Measurements from ENCODE around the gene FAM200C. TPM values are rescaled to one million over a fixed set of nuclear protein-coding genes. Genes with fewer than 3 reads are reported as not detected.

Gene FAM200C
- total and polyA plus RNA-seq, 2 donors (not counting 1 experiment from before 2014, with no cell fraction given) = 0.28 to 1.3 TPM

DNA sequence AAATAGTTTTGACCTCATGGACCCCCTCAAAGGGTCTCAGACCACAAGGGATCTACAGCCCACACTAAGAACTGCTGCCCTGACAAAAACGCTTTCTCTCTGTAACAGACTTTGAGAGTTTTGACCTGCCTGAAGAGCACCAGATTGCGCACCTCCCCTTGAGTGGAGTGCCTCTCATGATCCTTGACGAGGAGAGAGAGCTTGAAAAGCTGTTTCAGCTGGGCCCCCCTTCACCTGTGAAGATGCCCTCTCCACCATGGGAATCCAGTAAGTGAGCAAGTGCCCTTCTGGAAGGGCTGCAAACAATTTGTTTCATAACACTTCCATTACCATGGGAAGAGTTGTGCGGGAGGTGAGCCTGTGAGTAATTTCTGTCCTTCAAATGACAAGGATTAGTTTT is 27.8 kb upstream of the FAM200C start:
- ChIA-PET CTCF (interaction anchor here (0.7 to 5.3 kb wide), 4 partner anchors 12 to 82 kb away, joined by 3 to 51 read pairs (median 4); no protein-coding TSS in a partner anchor), POLR2A (no interaction called here)
- ATAC-seq (ENCODE audit: low read depth) (no peak), DNase-seq (no peak)
- Histone ChIP-seq H3K36me3 (replicated peaks in 1 of 2; ENCODE audit: control extremely low read depth in 1 of 2, control insufficient read depth in 1 of 2, extremely low read depth in 1 of 2, insufficient read depth in 2 of 2, low read length in 1 of 2) (peaks cover 5% of the 10 kb centered on the region in 2 experiments), H3K9me3 (ENCODE audit: control extremely low read depth in 1 of 3, control insufficient read depth in 2 of 3, insufficient read depth in 1 of 3, low read length in 2 of 3) (no peaks in the 10 kb centered on the region), H3K9ac (ENCODE audit: low read length) (no peak overlapping the region), H3K4me1 (ENCODE audit: control insufficient read depth in 2 of 2, insufficient read depth in 2 of 2, low read length in 2 of 2) (peaks cover 17 to 23% of the 10 kb centered on the region in 2 donors), H3K27me3 (replicated peaks in 1 of 4; ENCODE audit: control extremely low read depth in 1 of 4, control insufficient read depth in 3 of 4, insufficient read depth in 4 of 4, low read length in 3 of 4) (no peaks in the 10 kb centered on the region), H3K27ac (ENCODE audit: low read length in 2 of 2) (no peak overlapping the region), H4K20me1 (ENCODE audit: control insufficient read depth, insufficient read depth, low read length, poor library complexity, severe bottlenecking) (no peaks in the 10 kb centered on the region), H3K4me2 (replicated peaks; ENCODE audit: low read depth, low read length, poor library complexity, severe bottlenecking) (no peak overlapping the region), H2AFZ (ENCODE audit: insufficient read depth, low read depth, low read length, poor library complexity, severe bottlenecking) (no peak overlapping the region), H3K4me3 (ENCODE audit: control extremely low read depth in 1 of 5, extremely low read depth in 1 of 5, insufficient read depth in 1 of 5, low read depth in 2 of 5, low read length in 4 of 5) (no peak overlapping the region), H3K79me2 (ENCODE audit: control insufficient read depth, insufficient read depth, low read length) (no peaks in the 10 kb centered on the region)
- H3K27ac Mint-ChIP-seq = no peak overlapping the region
- 100% methylated on average over 1 of the region's 4 CpGs for WGBS (ENCODE audit: insufficient coverage)
- H3K9me3 Mint-ChIP-seq (ENCODE audit: insufficient read depth) = no peaks in the 10 kb centered on the region
- H3K4me1 Mint-ChIP-seq = peaks cover 36% of the 10 kb centered on the region
- TF ChIP-seq, protein P1, sequence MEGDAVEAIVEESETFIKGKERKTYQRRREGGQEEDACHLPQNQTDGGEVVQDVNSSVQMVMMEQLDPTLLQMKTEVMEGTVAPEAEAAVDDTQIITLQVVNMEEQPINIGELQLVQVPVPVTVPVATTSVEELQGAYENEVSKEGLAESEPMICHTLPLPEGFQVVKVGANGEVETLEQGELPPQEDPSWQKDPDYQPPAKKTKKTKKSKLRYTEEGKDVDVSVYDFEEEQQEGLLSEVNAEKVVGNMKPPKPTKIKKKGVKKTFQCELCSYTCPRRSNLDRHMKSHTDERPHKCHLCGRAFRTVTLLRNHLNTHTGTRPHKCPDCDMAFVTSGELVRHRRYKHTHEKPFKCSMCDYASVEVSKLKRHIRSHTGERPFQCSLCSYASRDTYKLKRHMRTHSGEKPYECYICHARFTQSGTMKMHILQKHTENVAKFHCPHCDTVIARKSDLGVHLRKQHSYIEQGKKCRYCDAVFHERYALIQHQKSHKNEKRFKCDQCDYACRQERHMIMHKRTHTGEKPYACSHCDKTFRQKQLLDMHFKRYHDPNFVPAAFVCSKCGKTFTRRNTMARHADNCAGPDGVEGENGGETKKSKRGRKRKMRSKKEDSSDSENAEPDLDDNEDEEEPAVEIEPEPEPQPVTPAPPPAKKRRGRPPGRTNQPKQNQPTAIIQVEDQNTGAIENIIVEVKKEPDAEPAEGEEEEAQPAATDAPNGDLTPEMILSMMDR (IDR thresholded peaks at IDR 0.05) = no peak
- TF ChIP-seq EZH2 (IDR thresholded peaks at IDR 0.05; ENCODE audit: borderline replicate concordance, insufficient read depth, low read depth, low read length, poor library complexity, severe bottlenecking) = no peak
- intact Hi-C loops (cut with micrococcal nuclease) = no loop called here
- no peaks in the 10 kb centered on the region for H3K27me3 Mint-ChIP-seq
- H3K4me3 Mint-ChIP-seq = no peak overlapping the region

DNA sequence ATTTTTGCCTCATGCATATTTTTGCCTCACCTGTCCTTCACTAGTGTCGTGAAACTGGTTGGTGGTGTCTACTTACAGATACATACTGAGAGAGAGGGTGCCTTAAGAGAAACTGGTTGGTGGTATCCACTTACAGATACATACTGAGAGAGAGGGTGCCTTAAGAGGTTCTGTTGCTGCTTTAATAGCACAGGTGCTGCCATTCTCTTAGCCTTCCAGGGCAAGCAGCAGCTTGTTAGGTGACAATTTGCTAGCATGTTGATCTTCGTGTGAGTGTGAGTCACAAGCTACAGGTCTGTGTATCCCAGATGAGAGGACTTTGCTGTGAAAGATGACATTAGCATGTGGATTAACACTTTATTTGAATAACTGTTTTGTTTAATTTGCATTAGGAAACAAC is 23.2 kb upstream of the FAM200C start:
- H3K9ac ChIP-seq (ENCODE audit: low read length) = no peak overlapping the region
- peak overlapping the region; percentile 53 for H3K27ac Mint-ChIP-seq

More for the DNA sequence above, 23.2 kb upstream of the FAM200C start:
- Histone ChIP-seq H3K27me3 (replicated peaks in 1 of 4; ENCODE audit: control extremely low read depth in 1 of 4, control insufficient read depth in 3 of 4, insufficient read depth in 4 of 4, low read length in 3 of 4) (no peaks in the 10 kb centered on the region), H3K4me3 (ENCODE audit: control extremely low read depth in 1 of 5, extremely low read depth in 1 of 5, insufficient read depth in 1 of 5, low read depth in 2 of 5, low read length in 4 of 5) (no peak overlapping the region), H3K4me1 (ENCODE audit: control insufficient read depth in 2 of 2, insufficient read depth in 2 of 2, low read length in 2 of 2) (peaks cover 27 to 40% of the 10 kb centered on the region in 2 donors), H3K27ac (ENCODE audit: low read length in 2 of 2) (no peak overlapping the region), H3K36me3 (replicated peaks in 1 of 2; ENCODE audit: control extremely low read depth in 1 of 2, control insufficient read depth in 1 of 2, extremely low read depth in 1 of 2, insufficient read depth in 2 of 2, low read length in 1 of 2) (peaks cover 4 to 5% of the 10 kb centered on the region in 2 experiments), H2AFZ (ENCODE audit: insufficient read depth, low read depth, low read length, poor library complexity, severe bottlenecking) (peak overlapping the region; percentile 97), H3K9me3 (ENCODE audit: control extremely low read depth in 1 of 3, control insufficient read depth in 2 of 3, insufficient read depth in 1 of 3, low read length in 2 of 3) (no peaks in the 10 kb centered on the region), H4K20me1 (ENCODE audit: control insufficient read depth, insufficient read depth, low read length, poor library complexity, severe bottlenecking) (no peaks in the 10 kb centered on the region), H3K79me2 (ENCODE audit: control insufficient read depth, insufficient read depth, low read length) (peaks cover 14% of the 10 kb centered on the region), H3K4me2 (replicated peaks; ENCODE audit: low read depth, low read length, poor library complexity, severe bottlenecking) (peak overlapping the region; percentile 90)
- Mint-ChIP-seq H3K4me1 (peaks cover 61% of the 10 kb centered on the region), H3K27me3 (no peaks in the 10 kb centered on the region), H3K4me3 (peak overlapping the region; percentile 52), H3K9me3 (ENCODE audit: insufficient read depth) (no peaks in the 10 kb centered on the region)
- TF ChIP-seq, protein P1 (IDR thresholded peaks at IDR 0.05) = no peak
- no peak for TF ChIP-seq EZH2 (IDR thresholded peaks at IDR 0.05; ENCODE audit: borderline replicate concordance, insufficient read depth, low read depth, low read length, poor library complexity, severe bottlenecking)
- no peak for DNase-seq
- CTCF ChIA-PET = interaction anchor here (0.8 to 5.2 kb wide), 3 partner anchors 10 to 18 kb away, joined by 5 to 79 read pairs (median 6); no protein-coding TSS in a partner anchor
- WGBS (ENCODE audit: insufficient coverage) = no CpG with 5 or more reads among the region's 2 CpGs
- intact Hi-C loops (cut with micrococcal nuclease) = no loop called here
- POLR2A ChIA-PET = no interaction called here
- no peak for ATAC-seq (ENCODE audit: low read depth)

Measured in B cell (primary cell).